Uterus (tissue), 4 donors: ENCODE measurements around the gene GPR161. TPM values are rescaled to one million over a fixed set of nuclear protein-coding genes. Genes with fewer than 3 reads are reported as not detected.

Experiments
- DNase-seq, 2 donors: peaks; one replicate each; pipeline ENCODE4 v3.0.0-alpha.2; 2019 to 2020
- H3K27ac ChIP-seq, 2 donors: fragments of 200-600 bp; sonication (generic); 1 replicate in 1 of 2; 2 replicates in 1 of 2; pipeline ENCODE4 v1.5.1; 2016 to 2018
- H3K27me3 ChIP-seq, 2 donors: fragments of 200-600 bp; sonication (generic); one replicate each; pipeline ENCODE4 v1.5.1; 2018 to 2019; ENCODE audit warnings: control low read depth in 1 of 2
- H3K36me3 ChIP-seq, 2 donors: fragments of 200-600 bp; sonication (generic); one replicate each; pipeline ENCODE4 v1.5.1; 2019; ENCODE audit warnings: control low read depth in 1 of 2
- H3K4me1 ChIP-seq, 2 donors: fragments of 200-600 bp; sonication (generic); one replicate each; pipeline ENCODE4 v1.5.1; 2018 to 2019; ENCODE audit warnings: control low read depth in 1 of 2
- H3K4me3 ChIP-seq, 2 donors: fragments of 200-600 bp; sonication (generic); 1 replicate in 1 of 2; 2 replicates in 1 of 2; pipeline ENCODE4 v1.5.1; 2018 to 2019; ENCODE audit warnings: mild to moderate bottlenecking in 1 of 2
- H3K9me3 ChIP-seq, 2 donors: fragments of 200-600 bp; sonication (generic); one replicate each; pipeline ENCODE4 v1.5.1; 2019; ENCODE audit warnings: control low read depth in 1 of 2
- CTCF ChIP-seq, 4 experiments: fragments of 200-600 bp in 2 of 4; fragments of 450-650 bp in 2 of 4; sonication (generic) in 2 of 4; IDR thresholded peaks; one replicate each; pipeline ENCODE4 v1.5.1; 2016 to 2019; ENCODE audit warnings: antibody characterized with exemption in 4 of 4, mild to moderate bottlenecking in 2 of 4, moderate library complexity in 1 of 4
- POLR2A ChIP-seq, 2 donors: fragments of 450-650 bp; IDR thresholded peaks; one replicate each; pipeline ENCODE4 v1.6.1; 2016; ENCODE audit warnings: antibody characterized with exemption in 2 of 2, mild to moderate bottlenecking in 1 of 2, moderate library complexity in 1 of 2
- intact Hi-C: fragments of 100-400 bp; cut with DNase I; formaldehyde crosslinking; loops from one replicate; pipeline ENCODE4 v1.15.1; 2023; ENCODE audit warnings: low total_unique reads
- total RNA-seq, 4 donors: library from RNA; depleted of rRNA in 3 of 4; stranded (reverse); fragments of >200 nt in 3 of 4; gene quantifications; one replicate each; pipeline versions ENCODE4 v1.1.0 to v1.2.4, GENCODE V29; 2014 to 2023
- donor health status: DM: yes; HTN: yes; CAD: no.

Gene GPR161
- total RNA-seq, 4 donors from 2014 or later = 9.7 to 45.5 (median 37.6) TPM

- no peak for DNase-seq
- intact Hi-C loops = no loop called here
Observed at GRCh38 chr1:168163670-168164069, 26.9 kb upstream of the GPR161 start.

GRCh38 chr1:168161459-168161858 is 24.7 kb upstream of the GPR161 start:
- Histone ChIP-seq H3K27me3 (no peaks in the 10 kb centered on the region), H3K4me1 (no peaks in the 10 kb centered on the region), H3K4me3 (no peak overlapping the region), H3K27ac (no peak overlapping the region), H3K36me3 (no peaks in the 10 kb centered on the region), H3K9me3 (peaks cover 0 to 7% of the 10 kb centered on the region in 2 donors)
- intact Hi-C loops = no loop called here
- no peak for DNase-seq
- TF ChIP-seq CTCF (IDR thresholded peaks at IDR 0.05) (no peak), POLR2A (IDR thresholded peaks at IDR 0.05) (no peak)

More at GRCh38 chr1:168163670-168164069, 26.9 kb upstream of the GPR161 start:
- peaks cover 0 to 7% of the 10 kb centered on the region in 2 donors for H3K9me3 ChIP-seq
- no peak overlapping the region for H3K27ac ChIP-seq
- no peaks in the 10 kb centered on the region for H3K27me3 ChIP-seq
- no peak for TF ChIP-seq CTCF (IDR thresholded peaks at IDR 0.05)
- TF ChIP-seq POLR2A (IDR thresholded peaks at IDR 0.05) = no peak
- H3K4me1 ChIP-seq = no peaks in the 10 kb centered on the region
- H3K4me3 ChIP-seq = no peak overlapping the region
- H3K36me3 ChIP-seq = no peaks in the 10 kb centered on the region

GRCh38 chr1:168159979-168160378 is 23.2 kb upstream of the GPR161 start:
- intact Hi-C loops = no loop called here
- no peaks in the 10 kb centered on the region for H3K36me3 ChIP-seq
- no peaks in the 10 kb centered on the region for H3K27me3 ChIP-seq
- TF ChIP-seq CTCF (IDR thresholded peaks at IDR 0.05) = no peak
- TF ChIP-seq POLR2A (IDR thresholded peaks at IDR 0.05) = no peak
- no peak overlapping the region for H3K4me3 ChIP-seq
- DNase-seq = no peak
- H3K27ac ChIP-seq = no peak overlapping the region
- no peaks in the 10 kb centered on the region for H3K4me1 ChIP-seq
- H3K9me3 ChIP-seq = peaks cover 0 to 7% of the 10 kb centered on the region in 2 donors

- Histone ChIP-seq H3K27me3 (no peaks in the 10 kb centered on the region), H3K27ac (no peak overlapping the region), H3K4me1 (no peaks in the 10 kb centered on the region), H3K4me3 (no peak overlapping the region), H3K9me3 (peaks cover 0 to 7% of the 10 kb centered on the region in 2 donors), H3K36me3 (no peaks in the 10 kb centered on the region)
- DNase-seq = no peak
- intact Hi-C loops = no loop called here
- TF ChIP-seq POLR2A (IDR thresholded peaks at IDR 0.05) (no peak), CTCF (IDR thresholded peaks at IDR 0.05) (no peak)
Observed at GRCh38 chr1:168159251-168159650, 22.5 kb upstream of the GPR161 start.

GRCh38 chr1:168157638-168158037 is 20.9 kb upstream of the GPR161 start:
- no peaks in the 10 kb centered on the region for H3K36me3 ChIP-seq
- H3K27ac ChIP-seq = no peak overlapping the region
- DNase-seq = no peak
- H3K27me3 ChIP-seq = no peaks in the 10 kb centered on the region
- H3K9me3 ChIP-seq = peaks cover 0 to 7% of the 10 kb centered on the region in 2 donors
- H3K4me1 ChIP-seq = no peaks in the 10 kb centered on the region
- intact Hi-C loops = no loop called here
- no peak for TF ChIP-seq CTCF (IDR thresholded peaks at IDR 0.05)
- TF ChIP-seq POLR2A (IDR thresholded peaks at IDR 0.05) = no peak
- no peak overlapping the region for H3K4me3 ChIP-seq
